PFSK-1 (cell line): ENCODE measurements around the gene ZNF777.

Experiments
- FOXP2 ChIP-seq: optimal IDR thresholded peaks from 2 replicates; pipeline ENCODE3; 2011; ENCODE audit warnings: borderline replicate concordance, control low read depth, inconsistent platforms; ENCODE audit not compliant: insufficient read depth; ENCODE audit errors: extremely low read length, extremely low read depth
- POLR2AphosphoS5 ChIP-seq: IDR thresholded peaks from 2 replicates; pipeline ENCODE4 v1.6.1; 2012; ENCODE audit warnings: low read depth, mild to moderate bottlenecking, control low read depth, low read length, moderate library complexity
- SIN3A ChIP-seq: IDR thresholded peaks from 2 replicates; pipeline ENCODE4 v1.6.1; 2012; ENCODE audit warnings: mild to moderate bottlenecking, low read length, moderate library complexity, borderline replicate concordance; ENCODE audit not compliant: insufficient read depth
- TAF1 ChIP-seq: IDR thresholded peaks from 2 replicates; pipeline ENCODE4 v1.6.1; 2012; ENCODE audit warnings: low read length, control low read depth, borderline replicate concordance; ENCODE audit not compliant: insufficient read depth
- TF ChIP-seq, protein P1 (sequence below), 2 experiments: IDR thresholded peaks; 2 replicates each; pipeline versions ENCODE4 v1.6.1 to v1.8.0; 2011 to 2012; ENCODE audit warnings: low read depth in 2 of 2, low read length in 2 of 2, control low read depth in 1 of 2, inconsistent platforms in 1 of 2, mild to moderate bottlenecking in 1 of 2, moderate library complexity in 1 of 2; ENCODE audit not compliant: insufficient read depth in 1 of 2

Gene ZNF777

GRCh38 chr7:149422914-149423301 is 38.0 kb downstream of the ZNF777 start:
- TF ChIP-seq FOXP2 (no peak), TAF1 (no peak), SIN3A (no peak), POLR2AphosphoS5 (no peak)
- TF ChIP-seq, protein P1, sequence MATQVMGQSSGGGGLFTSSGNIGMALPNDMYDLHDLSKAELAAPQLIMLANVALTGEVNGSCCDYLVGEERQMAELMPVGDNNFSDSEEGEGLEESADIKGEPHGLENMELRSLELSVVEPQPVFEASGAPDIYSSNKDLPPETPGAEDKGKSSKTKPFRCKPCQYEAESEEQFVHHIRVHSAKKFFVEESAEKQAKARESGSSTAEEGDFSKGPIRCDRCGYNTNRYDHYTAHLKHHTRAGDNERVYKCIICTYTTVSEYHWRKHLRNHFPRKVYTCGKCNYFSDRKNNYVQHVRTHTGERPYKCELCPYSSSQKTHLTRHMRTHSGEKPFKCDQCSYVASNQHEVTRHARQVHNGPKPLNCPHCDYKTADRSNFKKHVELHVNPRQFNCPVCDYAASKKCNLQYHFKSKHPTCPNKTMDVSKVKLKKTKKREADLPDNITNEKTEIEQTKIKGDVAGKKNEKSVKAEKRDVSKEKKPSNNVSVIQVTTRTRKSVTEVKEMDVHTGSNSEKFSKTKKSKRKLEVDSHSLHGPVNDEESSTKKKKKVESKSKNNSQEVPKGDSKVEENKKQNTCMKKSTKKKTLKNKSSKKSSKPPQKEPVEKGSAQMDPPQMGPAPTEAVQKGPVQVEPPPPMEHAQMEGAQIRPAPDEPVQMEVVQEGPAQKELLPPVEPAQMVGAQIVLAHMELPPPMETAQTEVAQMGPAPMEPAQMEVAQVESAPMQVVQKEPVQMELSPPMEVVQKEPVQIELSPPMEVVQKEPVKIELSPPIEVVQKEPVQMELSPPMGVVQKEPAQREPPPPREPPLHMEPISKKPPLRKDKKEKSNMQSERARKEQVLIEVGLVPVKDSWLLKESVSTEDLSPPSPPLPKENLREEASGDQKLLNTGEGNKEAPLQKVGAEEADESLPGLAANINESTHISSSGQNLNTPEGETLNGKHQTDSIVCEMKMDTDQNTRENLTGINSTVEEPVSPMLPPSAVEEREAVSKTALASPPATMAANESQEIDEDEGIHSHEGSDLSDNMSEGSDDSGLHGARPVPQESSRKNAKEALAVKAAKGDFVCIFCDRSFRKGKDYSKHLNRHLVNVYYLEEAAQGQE (IDR thresholded peaks at IDR 0.05; ENCODE audit: insufficient read depth in 1 of 2, low read depth in 2 of 2, low read length in 2 of 2) = no peak

GRCh38 chr7:149422162-149422913 is 38.5 kb downstream of the ZNF777 start:
- TF ChIP-seq TAF1 (no peak), FOXP2 (no peak)
- TF ChIP-seq, protein P1 (IDR thresholded peaks at IDR 0.05; ENCODE audit: insufficient read depth in 1 of 2, low read depth in 2 of 2, low read length in 2 of 2) = no peak

- TF ChIP-seq FOXP2 = no peak
- TF ChIP-seq, protein P1 (IDR thresholded peaks at IDR 0.05; ENCODE audit: insufficient read depth in 1 of 2, low read depth in 2 of 2, low read length in 2 of 2) = no peak
- no peak for TF ChIP-seq SIN3A
- TF ChIP-seq POLR2AphosphoS5 = no peak
- no peak for TF ChIP-seq TAF1
Measured at GRCh38 chr7:149420006-149420405, 40.9 kb downstream of the ZNF777 start.

DNA sequence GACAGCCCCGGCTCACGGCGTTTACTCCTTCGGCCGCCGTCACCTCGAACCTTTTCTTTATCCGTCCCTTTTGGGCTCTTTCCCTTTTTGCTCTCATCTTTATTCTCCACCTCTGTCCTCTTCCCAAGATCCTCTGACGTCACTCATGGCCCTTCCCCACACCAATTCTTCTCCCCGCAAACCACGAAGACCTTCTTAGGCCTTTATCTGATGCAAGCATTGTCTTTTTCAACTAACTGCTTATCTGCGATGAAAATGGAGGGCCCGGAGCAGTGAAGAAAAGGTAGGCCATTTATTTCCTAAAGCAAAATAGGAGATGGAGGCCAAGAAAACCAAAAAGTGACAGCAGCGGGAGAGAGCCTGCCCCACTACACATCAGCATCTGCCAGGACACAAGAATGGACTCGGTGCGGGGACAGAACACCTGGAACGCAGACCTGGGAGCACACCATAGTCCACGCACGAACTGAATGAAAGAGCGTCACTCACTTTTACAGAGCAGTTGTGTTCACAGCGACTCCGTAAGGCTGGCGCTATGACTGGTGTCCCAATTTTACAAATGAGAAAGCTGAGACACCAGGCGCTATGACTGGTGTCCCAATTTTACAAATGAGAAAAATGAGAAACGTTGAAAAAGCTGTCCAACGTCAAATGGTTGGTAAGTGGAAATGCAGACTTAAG is 45.3 kb downstream of the ZNF777 start:
- TF ChIP-seq TAF1 (no peak), FOXP2 (no peak), POLR2AphosphoS5 (no peak), SIN3A (no peak)
- TF ChIP-seq, protein P1 (IDR thresholded peaks at IDR 0.05; ENCODE audit: insufficient read depth in 1 of 2, low read depth in 2 of 2, low read length in 2 of 2) = no peak
